MM.1S (cell line): ENCODE data around the gene PCDH17.

ENCODE experiments used
- CTCF ChIP-seq: fragments of 300-600 bp; sonication (generic); IDR thresholded peaks from 2 replicates; pipeline ENCODE4 v1.5.1; 2016; ENCODE audit warnings: antibody characterized with exemption, low read length, mixed read lengths
- EZH2 ChIP-seq: fragments of 300-600 bp; sonication (generic); optimal IDR thresholded peaks from 2 replicates; pipeline ENCODE3; 2017; ENCODE audit warnings: low read depth, mild to moderate bottlenecking, antibody characterized with exemption, low read length, mixed read lengths
- EZH2phosphoT487 ChIP-seq: fragments of 300-600 bp; sonication (generic); IDR thresholded peaks from 2 replicates; pipeline ENCODE4 v1.6.1; 2018; ENCODE audit warnings: antibody characterized with exemption, low read length

GRCh38 chr13:57641051-57641450, 9.5 kb downstream of the PCDH17 start:
- TF ChIP-seq CTCF = no peak
- no peak for TF ChIP-seq EZH2
- no peak for TF ChIP-seq EZH2phosphoT487
